A673 (cell line): ENCODE measurements around the gene DEAF1.

Source experiments
- CTCF ChIP-seq: fragments of 300-800, 200-600 bp; sonication (generic); conservative IDR thresholded peaks from 2 replicates; pipeline ENCODE4 v1.5.1; 2017; ENCODE audit warnings: low read depth, mild to moderate bottlenecking, antibody characterized with exemption, low read length, moderate library complexity, mixed read lengths
- EZH2 ChIP-seq: fragments of 200-600 bp; sonication (generic); IDR thresholded peaks from 2 replicates; pipeline ENCODE4 v1.6.1; 2017; ENCODE audit warnings: borderline replicate concordance, low read depth, mild to moderate bottlenecking, mixed read lengths, antibody characterized with exemption, low read length; ENCODE audit not compliant: poor library complexity, severe bottlenecking

GRCh38 chr11:662689-663274 is 32.2 kb downstream of the DEAF1 start:
- peak; percentile 69 for TF ChIP-seq CTCF
- no peak for TF ChIP-seq EZH2
